HL-60/S4 treated with retinoic acid at 250 ng/mL for 4 days and 3 days (cell line): Measurements from ENCODE around the gene C9.
"Not testable (repeated sequence)": the region's sequence is repeated elsewhere in the genome, so short reads cannot be mapped to it uniquely, and the experiment has no call there.

ENCODE experiments used
- in situ Hi-C: fragments of 300-500 bp; cut with MboI; formaldehyde crosslinking; loops from 2 replicates; pipeline ENCODE4 v1.7.0; 2022; ENCODE audit warnings: low sequenced_read_pairs

The C9 gene

DNA sequence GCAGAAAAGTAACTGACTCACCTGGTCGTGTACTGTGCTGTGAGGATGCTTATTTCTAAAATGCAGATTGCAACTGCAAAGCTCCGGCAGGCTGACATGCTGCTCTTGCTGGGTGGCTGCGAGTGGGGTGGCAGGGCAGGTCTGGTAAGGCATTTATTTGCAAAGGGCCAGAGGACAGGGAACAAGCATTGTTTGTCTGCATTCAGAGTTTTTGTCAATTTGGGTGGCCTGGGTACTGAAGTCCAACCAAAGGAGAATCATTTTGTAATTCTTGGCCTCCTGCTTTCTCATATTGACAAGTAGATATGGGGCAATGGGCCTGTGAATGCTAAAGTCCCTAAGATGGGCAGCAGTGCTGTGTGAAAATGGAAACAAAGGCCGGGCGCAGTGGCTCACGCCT, at the start of gene C9:
TSS of gene C9 (minus strand) at position 129 of the 400 bp plus-strand sequence. CDS start at position 98, 31 bp downstream.
- in situ Hi-C loops = no loop called here

DNA sequence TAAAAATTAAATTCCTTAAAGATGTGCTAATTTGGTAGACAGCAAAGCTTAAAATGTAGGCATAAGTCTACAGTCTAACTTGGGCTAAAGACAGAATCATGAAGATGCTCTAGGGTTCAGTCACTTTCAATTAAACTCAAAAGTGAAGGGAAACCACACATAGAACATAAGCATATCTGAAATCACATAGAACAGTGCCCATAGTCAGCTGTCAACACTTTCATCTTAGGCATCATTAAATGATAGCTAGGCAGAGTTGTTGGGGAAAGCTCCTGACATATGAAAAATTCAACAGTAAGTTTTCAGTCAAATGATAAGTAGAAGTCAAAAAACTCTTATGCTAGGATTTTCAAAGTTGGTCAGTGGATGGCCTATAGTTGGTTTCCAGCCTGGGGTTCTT, 49.5 kb upstream of the C9 start:
- in situ Hi-C loops = no loop called here

- in situ Hi-C loops = no loop called here
Measured at GRCh38 chr5:39412721-39413394, 48.6 kb upstream of the C9 start.

DNA sequence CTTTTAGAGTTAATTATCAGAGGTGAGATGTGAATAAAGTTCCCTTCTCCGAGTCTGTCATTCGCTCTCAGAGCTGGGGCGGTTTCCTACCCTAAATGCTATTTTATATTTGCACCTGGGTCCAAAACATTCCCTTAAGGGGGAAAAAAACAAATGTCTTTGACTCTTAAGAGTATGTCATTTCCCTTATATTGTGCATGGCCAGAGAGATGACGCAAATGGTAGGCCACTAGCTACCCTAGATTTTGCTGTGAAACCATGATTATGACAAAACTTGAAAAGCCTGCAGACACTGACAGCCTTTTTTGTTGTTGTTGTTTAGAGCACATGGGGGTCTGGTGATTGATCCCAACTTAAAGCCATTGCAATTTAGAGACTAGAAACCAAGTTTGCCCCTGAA, 47.7 kb upstream of the C9 start:
- in situ Hi-C loops = no loop called here

DNA sequence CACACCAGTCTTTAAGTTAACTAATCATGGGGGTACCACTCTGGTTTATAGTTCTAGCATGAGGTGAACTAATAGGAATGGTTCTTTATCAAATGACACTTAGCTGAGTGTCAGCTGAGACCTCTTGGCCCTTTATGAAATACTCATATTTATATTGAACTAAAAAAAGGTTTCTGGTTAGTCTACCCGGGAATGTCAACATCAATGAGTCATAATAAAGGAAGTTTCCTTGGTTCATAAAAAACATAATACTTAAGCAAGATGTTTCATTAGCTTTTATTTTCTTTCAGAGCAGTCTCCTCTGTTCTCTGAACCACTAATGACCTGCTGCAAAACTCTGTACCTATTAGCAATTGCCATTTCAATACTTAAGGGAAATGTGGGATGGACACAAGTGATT, 46.8 kb upstream of the C9 start:
- in situ Hi-C loops = no loop called here

GRCh38 chr5:39409033-39409432, 44.7 kb upstream of the C9 start:
- in situ Hi-C loops = no loop called here

DNA sequence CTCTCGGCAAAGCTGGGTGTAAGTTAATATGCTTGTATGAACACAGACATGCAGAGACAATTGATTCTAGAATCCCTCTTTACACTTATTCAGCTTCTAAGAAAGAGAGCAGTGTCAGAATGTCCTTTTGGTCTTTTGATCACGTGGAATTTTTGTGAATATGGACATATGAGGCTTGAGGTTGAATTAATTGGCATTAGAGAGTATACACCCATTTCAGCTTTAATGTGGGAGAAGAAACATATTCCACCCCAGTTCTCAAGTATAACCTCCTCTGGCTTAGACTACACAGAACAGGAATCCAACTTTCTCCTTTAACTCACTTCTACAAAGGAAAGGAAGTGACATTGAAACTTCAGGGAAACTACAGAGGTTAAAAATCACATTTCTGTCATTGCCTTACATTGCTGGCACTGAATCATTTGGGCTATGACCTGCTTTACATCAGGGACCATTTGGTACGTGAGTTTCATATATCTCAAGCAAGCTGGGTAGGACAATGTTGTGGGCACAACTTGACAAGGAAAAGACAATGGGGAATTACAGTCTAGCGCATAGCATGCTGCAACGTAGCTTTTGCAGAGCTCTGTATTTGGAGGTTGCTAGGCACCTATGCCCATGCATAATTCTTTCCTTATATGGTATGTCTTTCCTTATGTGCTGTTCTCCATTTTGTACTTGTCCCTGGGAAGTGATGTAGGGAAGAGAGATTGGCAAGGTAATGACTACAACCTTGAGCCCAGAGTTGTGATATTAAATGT, 41.0 kb upstream of the C9 start:
- in situ Hi-C loops = no loop called here

DNA sequence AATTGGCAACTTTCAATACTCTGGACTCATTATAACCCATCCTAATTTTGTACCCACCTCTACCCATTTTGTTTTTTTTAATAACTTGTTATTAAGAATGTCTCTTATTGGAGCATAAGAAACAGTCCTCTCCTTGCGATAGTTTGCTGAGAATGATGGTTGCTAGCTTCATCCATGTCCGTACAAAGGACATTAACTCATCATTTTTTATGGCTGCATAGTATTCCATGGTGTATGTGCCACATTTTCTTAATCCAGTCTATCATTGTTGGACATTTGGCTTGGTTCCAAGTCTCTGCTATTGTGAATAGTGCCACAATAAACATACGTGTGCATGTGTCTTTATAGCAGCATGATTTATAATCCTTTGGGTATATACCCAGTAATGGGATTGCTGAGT, 39.5 kb upstream of the C9 start:
- in situ Hi-C loops = not testable (repeated sequence)

DNA sequence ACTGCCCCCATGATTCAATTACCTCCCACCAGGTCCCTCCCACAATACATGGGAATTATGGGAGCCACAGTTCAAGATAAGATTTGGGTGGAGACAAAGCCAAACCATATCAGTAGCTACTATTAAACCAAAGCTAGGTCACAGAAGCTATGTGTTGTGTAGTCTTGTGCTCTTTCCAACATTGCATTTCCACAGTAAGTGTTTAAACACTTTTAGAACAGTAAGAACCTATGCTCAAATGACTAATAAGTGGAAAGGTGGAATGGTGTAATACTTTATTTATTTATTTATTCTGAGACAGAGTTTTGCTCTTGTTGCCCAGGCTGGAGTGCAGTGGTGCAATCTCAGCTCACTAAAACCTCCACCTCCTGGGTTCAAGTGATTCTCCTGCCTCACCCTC, 37.8 kb upstream of the C9 start:
- in situ Hi-C loops = not testable (repeated sequence)

DNA sequence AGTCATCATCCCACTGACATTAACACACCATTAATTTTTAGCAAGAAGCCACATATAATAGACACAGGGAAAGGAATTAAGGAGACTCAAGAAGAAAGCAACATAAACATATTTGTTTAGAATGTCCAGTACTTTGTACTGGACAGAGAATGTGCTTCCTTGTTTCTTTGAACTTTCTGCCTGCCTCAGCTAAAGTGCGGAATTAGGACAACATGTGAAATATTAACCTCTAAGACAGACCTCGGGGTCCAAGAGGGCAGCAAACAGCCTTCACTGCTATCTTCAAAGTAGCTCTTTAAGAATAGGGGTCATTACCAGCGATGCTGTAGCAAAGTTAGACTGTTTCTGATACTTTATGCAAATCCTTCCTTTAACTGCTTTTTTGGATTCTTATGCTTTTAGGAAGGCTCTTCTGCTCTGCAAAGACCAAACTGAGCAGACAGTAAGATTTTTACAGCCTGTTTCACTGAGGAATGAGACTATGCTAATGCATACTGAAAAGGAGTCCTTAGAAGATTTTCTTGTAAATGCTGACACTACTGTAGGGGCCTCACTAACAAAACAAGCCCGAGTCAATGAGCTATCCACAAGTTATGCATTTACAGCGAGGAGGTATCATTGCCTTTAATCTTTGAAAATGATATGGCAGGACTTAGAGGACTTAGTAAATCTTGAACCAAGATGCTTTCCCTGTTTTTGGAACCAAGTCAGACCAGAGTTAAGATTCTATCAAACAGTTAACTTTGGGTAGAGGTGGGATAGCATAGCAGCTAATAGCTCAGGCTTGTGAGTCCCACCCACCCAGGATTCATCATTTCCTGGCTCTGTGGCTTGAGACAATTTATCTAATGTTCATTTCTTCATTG, 36.7 kb upstream of the C9 start:
- in situ Hi-C loops = no loop called here

- in situ Hi-C loops = no loop called here
Measured at GRCh38 chr5:39399135-39400036, 35.1 kb upstream of the C9 start.

DNA sequence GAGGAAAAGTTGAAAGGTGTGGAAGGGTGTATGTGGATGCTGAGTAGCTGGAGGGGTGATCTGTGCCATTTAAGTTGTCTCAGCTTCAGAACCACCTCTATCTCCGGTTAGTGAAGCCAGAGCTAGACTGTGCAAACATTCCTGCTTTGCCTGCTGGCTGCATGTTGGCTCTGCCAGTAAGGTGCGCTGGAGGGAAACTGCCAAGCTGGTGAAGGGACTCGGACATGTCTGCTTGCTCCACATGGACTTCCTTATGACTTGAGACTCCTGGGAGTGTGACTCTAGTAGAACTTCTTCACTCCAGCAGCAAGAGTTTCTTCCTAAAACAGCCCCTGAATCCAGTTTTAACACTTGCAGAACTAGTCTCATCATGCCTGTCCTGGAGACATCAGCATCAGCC, 32.5 kb upstream of the C9 start:
- in situ Hi-C loops = no loop called here

GRCh38 chr5:39395521-39395920, 31.2 kb upstream of the C9 start:
- in situ Hi-C loops = no loop called here

GRCh38 chr5:39394946-39395345, 30.7 kb upstream of the C9 start:
- in situ Hi-C loops = no loop called here

GRCh38 chr5:39390945-39391344, 26.6 kb upstream of the C9 start:
- in situ Hi-C loops = no loop called here

GRCh38 chr5:39387293-39387692, 23.0 kb upstream of the C9 start:
- in situ Hi-C loops = loop anchor here (10.0 kb wide), 1 partner anchor 168 kb away; no protein-coding TSS in a partner anchor

GRCh38 chr5:39384271-39384670, 20.0 kb upstream of the C9 start:
- in situ Hi-C loops = loop anchor here (10.0 kb wide), 1 partner anchor 171 kb away; no protein-coding TSS in a partner anchor

DNA sequence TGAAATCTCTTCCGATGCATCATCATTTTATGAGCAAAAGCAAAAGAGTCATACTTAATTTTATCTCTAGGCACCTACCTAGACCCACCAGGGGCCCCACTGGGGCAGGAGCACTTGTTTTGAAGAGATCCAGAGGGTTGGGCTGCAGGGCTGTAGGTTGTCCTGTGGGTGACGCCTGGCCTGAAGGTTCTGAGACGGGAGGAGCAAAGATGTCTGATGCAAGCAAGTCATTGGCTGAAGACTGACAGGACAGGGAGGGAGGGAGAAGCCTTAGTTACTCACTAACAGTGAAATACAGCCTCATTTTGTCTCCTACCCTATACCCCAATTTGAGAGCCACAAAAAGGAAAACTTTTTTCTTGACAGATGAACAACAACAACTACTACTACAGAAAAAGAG, 17.1 kb upstream of the C9 start:
- in situ Hi-C loops = loop anchor here (10.0 kb wide), 1 partner anchor 173 kb away; no protein-coding TSS in a partner anchor

DNA sequence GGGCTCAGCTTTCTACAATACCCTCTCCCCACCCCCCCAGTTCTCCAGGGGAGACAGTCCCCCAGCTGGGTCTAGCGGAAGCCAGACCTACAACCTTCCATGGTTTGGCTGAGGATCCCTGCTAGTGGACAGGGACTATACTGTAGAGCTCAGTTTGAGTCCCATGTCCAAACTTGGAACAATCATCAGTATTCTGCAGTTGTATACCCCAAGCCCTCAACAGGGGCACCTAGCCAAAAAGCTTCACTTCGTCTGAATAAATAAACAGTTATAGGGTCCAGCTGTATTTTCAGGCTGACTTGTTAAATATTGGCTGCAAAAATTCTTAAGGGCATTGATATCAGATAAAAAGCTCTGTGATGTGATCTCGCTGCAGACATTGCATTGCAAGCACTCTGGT, 15.4 kb upstream of the C9 start:
- in situ Hi-C loops = loop anchor here (10.0 kb wide), 1 partner anchor 175 kb away; no protein-coding TSS in a partner anchor

DNA sequence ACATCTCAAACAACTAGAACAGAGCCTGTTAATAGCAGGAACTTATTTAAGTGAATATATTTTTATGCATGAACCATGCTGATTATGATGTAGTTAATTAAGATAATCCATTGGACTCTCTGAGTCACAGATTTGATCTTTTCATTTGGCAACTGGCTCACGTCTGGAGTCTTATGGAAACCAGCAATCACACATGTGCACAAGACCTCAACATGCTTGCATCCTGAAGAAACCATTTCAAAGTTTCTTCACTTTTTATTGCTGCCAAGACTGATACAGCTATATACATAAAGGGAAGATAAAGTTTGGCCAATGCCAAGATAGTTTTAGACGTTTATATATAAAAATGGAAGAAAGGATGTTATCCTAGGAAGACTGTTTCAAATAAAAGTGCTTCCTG, 13.3 kb upstream of the C9 start:
- in situ Hi-C loops = no loop called here
